Measurements from ENCODE around the gene PTX4.

- TF ChIP-seq ZNF212 (CRISPR knock-in tag; IDR thresholded peaks at IDR 0.05) (no peak), CEBPZ (IDR thresholded peaks at IDR 0.05; ENCODE audit: borderline replicate concordance, low read depth, low read length) (no peak), LCOR (CRISPR knock-in tag; IDR thresholded peaks at IDR 0.05) (no peak), EZH2 (IDR thresholded peaks at IDR 0.05; ENCODE audit: borderline replicate concordance, low read depth, low read length) (no peak), MYBL2 (IDR thresholded peaks at IDR 0.05; ENCODE audit: low read depth) (no peak), MYBL2 (CRISPR knock-in tag; IDR thresholded peaks at IDR 0.05; ENCODE audit: borderline replicate concordance) (no peak), POLR2A (conservative IDR thresholded peaks at IDR 0.05) (no peak), ZNF668 (CRISPR knock-in tag; IDR thresholded peaks at IDR 0.05) (no peak), ARID2 (IDR thresholded peaks at IDR 0.05) (no peak), CBFA2T3 (IDR thresholded peaks at IDR 0.05) (no peak)
- TF ChIP-seq, protein P1, sequence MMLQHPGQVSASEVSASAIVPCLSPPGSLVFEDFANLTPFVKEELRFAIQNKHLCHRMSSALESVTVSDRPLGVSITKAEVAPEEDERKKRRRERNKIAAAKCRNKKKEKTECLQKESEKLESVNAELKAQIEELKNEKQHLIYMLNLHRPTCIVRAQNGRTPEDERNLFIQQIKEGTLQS (IDR thresholded peaks at IDR 0.05): no peak
- TF ChIP-seq, protein P1 (CRISPR knock-in tag; conservative IDR thresholded peaks at IDR 0.05): no peak
Observed at GRCh38 chr16:1461146-1461545, 27.6 kb downstream of the PTX4 start.
